Superior temporal gyrus (tissue), 1 donor: ENCODE measurements around the gene RBP3.

Experiments used
- DNase-seq: peaks from one replicate; pipeline ENCODE4 v3.0.0-alpha.2; 2016; ENCODE audit errors: extremely low spot score

The RBP3 gene

GRCh38 chr10:47318706-47319105, 29.5 kb upstream of the RBP3 start:
- DNase-seq: no peak

- no peak for DNase-seq
Observed at GRCh38 chr10:47319784-47320183, 28.4 kb upstream of the RBP3 start.

- no peak for DNase-seq
Observed at GRCh38 chr10:47320812-47321211, 27.4 kb upstream of the RBP3 start.

GRCh38 chr10:47321521-47322195, 26.5 kb upstream of the RBP3 start:
- DNase-seq: no peak

- no peak for DNase-seq
Observed at GRCh38 chr10:47322300-47323061, 25.7 kb upstream of the RBP3 start, which contains the start of gene GDF2. GDF2 (plus strand) TSS chr10:47322454; CDS start chr10:47322669, 215 bp downstream.

GRCh38 chr10:47323087-47323486, 25.1 kb upstream of the RBP3 start:
- DNase-seq: no peak

- no peak for DNase-seq
Observed at GRCh38 chr10:47323636-47324296, 24.4 kb upstream of the RBP3 start.

- DNase-seq: no peak
Observed at GRCh38 chr10:47325303-47326291, 22.6 kb upstream of the RBP3 start.

- DNase-seq: no peak
Observed at GRCh38 chr10:47326306-47326926, 21.7 kb upstream of the RBP3 start.

- DNase-seq: no peak
Observed at GRCh38 chr10:47326927-47327330, 21.2 kb upstream of the RBP3 start.

GRCh38 chr10:47329855-47330254, 18.3 kb upstream of the RBP3 start:
- no peak for DNase-seq

GRCh38 chr10:47330366-47330765, 17.8 kb upstream of the RBP3 start:
- DNase-seq: no peak

GRCh38 chr10:47330804-47331203, 17.4 kb upstream of the RBP3 start:
- no peak for DNase-seq

- DNase-seq: no peak
Observed at GRCh38 chr10:47331491-47331890, 16.7 kb upstream of the RBP3 start.

- DNase-seq: no peak
Observed at GRCh38 chr10:47331954-47332353, 16.2 kb upstream of the RBP3 start.

GRCh38 chr10:47332371-47332770, 15.8 kb upstream of the RBP3 start:
- no peak for DNase-seq

- no peak for DNase-seq
Observed at GRCh38 chr10:47332946-47333345, 15.2 kb upstream of the RBP3 start.

GRCh38 chr10:47333532-47333931, 14.6 kb upstream of the RBP3 start:
- no peak for DNase-seq

GRCh38 chr10:47334466-47335295, 13.5 kb upstream of the RBP3 start:
- no peak for DNase-seq

GRCh38 chr10:47335906-47336305, 12.3 kb upstream of the RBP3 start:
- no peak for DNase-seq
